HG02798 (cell line): ENCODE results near the gene JPH2.

Experiments used
- ATAC-seq: cut with Tn5 transposase; IDR thresholded peaks from one replicate; pipeline ENCODE4 v1.9.1; 2021; ENCODE audit warnings: mild to moderate bottlenecking; ENCODE audit not compliant: unreplicated experiment, poor library complexity

JPH2 gene

DNA sequence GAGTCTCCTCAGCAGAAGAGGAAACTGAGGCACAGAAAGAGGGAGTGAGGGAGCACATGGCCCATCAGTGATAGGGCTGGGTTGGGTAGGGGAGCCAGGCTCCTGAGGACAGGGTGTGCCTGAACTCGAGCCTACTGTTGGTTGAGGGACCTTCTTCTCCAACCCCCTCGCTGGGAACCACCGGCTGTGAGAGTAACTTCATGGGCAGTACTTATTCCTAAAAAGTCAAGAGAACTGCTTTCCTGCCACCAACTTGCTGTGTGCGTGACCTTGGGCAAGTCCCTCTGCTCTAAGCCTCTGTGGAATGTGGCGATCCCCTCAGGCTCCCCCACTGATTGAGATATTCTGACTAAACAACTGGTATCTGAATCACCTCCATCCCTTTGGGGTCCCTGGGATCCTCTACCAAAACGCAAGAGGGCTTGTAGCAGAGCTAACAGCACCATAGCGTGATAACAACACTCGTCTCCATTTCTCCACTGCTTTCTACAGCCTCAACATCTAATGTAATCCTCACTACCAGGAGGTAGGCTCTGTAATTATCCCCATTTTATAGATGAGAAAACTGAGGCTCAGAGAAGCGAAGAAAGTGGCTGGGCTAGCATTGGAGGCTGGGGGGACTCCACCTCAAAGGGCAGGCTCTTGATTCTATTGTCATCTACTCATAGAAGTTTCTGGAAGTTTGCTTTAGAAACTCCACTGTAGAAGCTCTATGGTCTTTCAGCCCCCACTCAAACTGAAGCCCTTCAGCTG is 76.0 kb downstream of the JPH2 start:
- ATAC-seq, result no peak

DNA sequence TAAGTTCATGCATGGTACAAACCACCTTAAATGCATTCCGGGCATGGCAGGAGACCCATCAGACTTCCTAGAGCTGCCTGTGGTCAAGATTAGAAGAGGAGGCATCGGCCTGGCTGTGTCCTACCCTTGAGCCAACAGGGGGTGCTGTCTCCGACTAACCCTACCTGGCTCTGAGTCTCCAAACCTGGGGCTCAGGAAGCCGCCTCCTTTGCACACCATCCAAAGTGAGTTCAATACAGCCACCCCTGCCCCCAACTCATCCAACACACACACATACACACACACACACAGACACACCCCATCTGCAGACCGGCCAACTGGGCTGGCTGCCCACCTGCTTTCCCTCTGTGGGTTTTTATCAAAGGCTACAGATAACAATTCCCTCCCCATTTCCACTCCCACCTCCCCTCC is 77.0 kb downstream of the JPH2 start:
- ATAC-seq, result no peak

- no peak for ATAC-seq
These were observed 80.4 kb downstream of the JPH2 start for GRCh38 chr20:44106615-44107014.

- no peak for ATAC-seq
These were observed 82.0 kb downstream of the JPH2 start for GRCh38 chr20:44104798-44105517.

- ATAC-seq, result no peak
These were observed 84.4 kb downstream of the JPH2 start for GRCh38 chr20:44102582-44102981.

DNA sequence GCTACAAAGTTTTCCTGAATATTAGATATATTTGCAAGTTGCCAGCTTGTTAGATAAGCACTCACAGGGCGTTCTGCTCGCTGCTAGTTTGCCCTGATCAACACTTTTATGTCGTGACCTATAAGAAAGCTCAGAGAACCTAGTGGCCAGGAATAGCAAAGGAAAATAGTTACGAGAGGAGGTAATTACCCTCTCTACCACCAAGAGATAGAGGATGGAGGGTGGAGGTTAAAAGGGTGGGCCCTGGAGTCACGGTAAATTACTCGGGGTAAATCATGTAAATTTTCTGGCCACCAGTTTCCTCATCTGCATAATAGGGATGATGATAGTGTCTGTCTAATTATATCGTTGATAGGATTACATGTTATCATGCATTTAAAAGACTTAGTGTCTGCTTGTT is 87.2 kb downstream of the JPH2 start:
- ATAC-seq, result no peak

DNA sequence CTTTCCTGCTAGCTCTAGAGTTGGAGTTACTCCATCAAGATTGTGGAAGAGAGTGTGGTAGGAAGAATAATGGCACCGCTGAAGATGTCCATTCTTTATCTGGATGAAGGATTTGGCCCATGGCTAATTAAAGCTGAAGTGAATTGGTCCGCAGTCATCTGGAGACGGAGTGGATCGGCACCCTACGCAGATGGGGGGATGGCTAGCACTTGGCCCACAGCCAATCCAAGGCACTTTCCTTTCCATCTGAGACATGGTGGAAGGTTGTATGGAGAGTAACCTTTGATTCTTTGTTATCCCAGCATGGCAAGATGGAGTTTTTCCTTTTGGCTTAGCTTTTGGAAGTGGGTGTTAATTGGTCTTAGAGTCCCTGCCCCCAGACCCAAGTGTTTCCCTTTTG is 88.3 kb downstream of the JPH2 start:
- ATAC-seq, result no peak

GRCh38 chr20:44098256-44098630 is 88.7 kb downstream of the JPH2 start:
- ATAC-seq, result no peak

DNA sequence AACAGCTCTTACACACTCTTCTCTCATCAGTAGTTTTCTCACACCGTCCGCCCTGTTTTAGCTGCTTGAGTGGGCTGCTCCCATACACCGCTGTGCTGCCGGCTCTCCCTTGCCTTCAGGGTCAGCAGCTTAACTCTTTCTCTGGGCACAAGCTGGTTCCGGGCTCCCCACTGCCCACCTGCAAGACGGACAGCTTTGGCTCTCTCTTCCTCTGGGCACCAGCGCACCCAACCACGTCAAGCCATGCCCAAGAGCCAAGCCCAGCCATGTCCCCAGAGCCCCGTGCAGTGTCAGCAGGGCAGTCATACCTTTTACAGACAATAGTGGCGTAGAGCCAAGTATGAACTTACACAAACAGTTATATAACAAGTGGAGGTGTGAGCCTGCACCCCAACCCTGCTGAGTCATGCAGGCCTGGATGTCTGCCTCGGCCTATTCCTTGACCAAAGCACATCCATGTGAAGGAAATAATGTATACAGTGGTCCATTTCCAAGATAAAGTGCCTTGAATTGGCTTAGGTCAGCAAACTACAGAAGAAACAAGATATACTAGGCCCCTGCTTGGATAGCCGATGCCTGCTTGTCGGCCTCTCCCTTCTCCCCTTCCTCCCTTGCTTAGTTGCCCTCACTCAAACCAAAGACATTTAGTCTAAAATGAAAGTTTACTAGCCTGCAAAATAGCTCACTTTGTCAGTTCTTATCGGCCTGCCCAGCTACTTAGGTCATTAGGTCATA is 89.3 kb downstream of the JPH2 start:
- no peak for ATAC-seq

DNA sequence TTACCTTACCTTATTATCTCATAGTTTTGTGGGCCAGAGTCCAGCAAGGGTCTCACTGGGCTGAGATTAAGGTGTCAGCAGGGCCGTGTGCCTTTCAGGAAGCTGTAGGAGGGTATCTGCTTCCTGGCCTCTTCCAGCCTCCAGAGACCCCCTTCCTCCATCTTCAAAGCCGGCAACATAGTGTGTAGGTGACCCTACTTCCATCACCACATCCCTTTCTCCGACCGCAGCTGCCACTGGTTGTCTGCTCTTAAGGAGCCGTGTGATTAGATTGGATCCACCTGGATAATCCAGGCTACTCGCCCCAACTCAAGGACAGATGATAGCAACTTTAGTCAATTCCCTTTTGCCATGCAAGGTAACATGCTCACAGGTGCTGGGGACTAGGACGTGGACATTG is 91.2 kb downstream of the JPH2 start:
- ATAC-seq, result no peak

DNA sequence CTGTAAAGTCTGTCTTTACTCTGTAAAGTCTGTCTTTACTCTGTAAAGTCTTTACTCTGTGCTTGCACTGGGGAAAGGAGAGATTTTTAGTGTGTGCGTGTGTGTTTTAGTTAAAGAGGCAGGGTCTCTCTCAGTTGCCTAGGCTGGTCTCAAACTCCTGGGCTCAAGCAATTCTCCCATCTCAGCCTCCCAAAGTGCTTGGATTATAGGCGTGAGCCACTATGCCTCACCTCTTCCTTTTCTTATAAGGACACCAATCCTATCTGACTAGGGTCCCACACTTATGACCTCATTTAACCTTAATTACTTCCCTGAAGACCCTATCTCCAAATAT is 93.8 kb downstream of the JPH2 start:
- no peak for ATAC-seq

GRCh38 chr20:44092551-44093248 is 94.3 kb downstream of the JPH2 start:
- no peak for ATAC-seq

DNA sequence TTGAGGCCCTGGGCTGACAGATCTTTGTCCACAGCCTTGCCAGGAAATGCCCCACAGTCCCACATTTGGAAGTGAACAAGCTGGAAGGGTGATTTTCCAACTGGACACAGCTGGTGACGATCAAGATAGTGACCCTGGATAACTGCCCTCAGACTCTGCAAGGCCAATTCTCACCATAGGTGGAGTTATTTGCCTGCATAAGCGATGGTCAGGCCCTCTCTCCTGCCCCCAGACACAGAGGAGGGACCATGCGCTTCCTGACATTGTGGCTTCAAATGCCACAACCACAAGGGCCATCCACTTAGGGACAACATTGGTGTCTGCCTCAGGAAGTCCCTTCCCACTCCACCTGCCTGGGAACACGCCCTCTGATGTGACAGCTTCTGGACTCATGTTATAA is 96.0 kb downstream of the JPH2 start:
- ATAC-seq, result no peak

GRCh38 chr20:44089987-44090674 is 96.9 kb downstream of the JPH2 start:
- peak; percentile 81 for ATAC-seq

DNA sequence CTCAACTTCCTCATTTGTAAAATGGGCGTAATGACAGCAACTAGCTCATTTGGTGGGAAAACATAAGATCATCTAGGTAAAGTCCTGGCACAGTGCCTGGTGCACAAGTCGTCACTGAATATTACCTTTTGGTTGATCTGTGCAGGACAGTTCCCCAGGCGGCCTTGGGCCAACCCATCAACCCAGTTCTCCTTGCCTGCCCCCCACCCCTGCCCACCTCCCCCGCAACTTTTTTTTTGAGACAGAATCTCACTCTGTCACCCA is 99.2 kb downstream of the JPH2 start:
- no peak for ATAC-seq

DNA sequence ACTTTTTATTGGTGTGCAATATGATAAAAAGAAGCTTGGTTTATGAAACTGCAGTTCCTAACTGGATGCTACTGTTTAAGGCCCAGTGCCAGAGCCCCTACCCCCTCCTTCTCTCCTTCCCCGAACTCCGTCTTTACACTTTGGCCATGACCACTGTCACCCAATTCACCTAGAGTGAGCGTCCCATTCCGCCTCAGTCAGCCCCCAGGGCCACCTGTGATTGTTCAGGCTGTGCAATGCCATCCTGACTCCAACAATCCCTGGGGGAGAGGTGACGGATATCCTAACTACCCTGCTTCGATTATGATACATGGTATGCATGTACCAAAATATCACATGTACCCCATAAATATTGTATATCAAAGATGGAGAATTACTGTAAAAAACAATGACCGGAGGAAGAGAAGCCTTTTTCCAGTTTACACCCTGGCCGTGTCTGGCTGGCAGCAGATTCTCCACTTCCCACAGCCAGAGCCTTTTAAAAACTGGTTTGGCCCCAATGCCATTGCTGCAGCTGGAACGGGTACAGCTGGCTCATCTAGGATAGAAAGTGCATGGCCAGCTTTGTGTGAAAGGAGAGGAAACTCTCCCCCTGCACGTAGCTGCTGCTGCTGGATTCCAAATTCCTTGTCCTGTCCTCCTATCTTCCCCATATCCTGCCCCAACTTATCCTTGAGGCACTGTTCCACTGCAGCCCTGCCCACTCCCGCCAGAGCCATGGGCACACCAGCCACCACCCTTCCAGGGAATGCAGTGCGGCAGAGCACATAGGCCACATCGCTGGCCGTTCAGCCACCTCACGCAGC is 99.7 kb downstream of the JPH2 start:
- no peak for ATAC-seq

DNA sequence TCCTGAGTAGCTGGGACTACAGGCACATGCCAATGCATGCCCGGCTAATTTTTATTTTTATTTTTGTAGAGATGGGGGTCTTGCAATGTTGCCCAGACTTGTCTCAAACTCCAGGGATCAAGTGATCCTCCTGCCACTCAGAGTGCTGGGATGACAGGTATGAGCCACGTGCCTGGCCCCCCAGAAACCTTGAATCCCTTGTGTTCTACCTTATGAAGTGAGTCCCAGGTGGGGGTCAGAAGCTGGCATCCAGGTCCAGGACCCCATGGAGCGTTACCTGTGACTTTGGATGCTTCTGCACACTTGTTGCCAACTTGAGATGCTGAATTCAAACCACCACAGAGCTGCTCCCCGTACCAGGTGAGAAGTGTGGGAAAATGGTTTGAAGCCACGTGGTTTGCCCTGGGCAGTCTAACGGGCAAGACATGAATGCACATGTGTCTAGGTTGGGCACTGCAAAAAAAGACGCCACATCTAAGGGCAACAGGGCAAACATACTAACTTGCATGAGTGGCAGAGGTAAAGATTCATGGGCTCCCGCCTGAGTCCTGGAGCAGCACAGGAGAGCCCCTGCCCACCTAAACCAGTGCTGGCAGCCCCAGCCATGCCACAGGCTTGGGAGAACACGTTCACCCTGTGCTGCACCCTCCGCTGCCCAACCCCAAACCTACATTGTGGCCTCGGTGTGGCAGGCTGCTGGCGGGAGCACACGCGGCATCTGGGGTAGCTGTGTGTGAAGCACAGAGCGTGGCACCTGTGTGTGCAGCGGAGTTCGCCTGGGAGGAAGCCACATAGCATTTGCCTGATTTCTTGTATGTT is 101.2 kb downstream of the JPH2 start:
- ATAC-seq, result no peak

GRCh38 chr20:44084891-44085290 is 102.1 kb downstream of the JPH2 start:
- no peak for ATAC-seq

GRCh38 chr20:44084439-44084838 is 102.5 kb downstream of the JPH2 start:
- ATAC-seq, result no peak
